Lung (tissue), 12 donors: Measurements from ENCODE around the gene EIF6. TPM values are rescaled to one million over a fixed set of nuclear protein-coding genes. Genes with fewer than 3 reads are reported as not detected.

Experiments used
- ATAC-seq: fragments of 200-7000 bp; cut with Tn5 transposase; one replicate; pipeline ENCODE4 v1.9.1; 2020; ENCODE audit warnings: moderate number of reproducible peaks; ENCODE audit not compliant: insufficient read depth, low FRiP score
- DNase-seq, 3 donors: peaks; one replicate each; pipeline ENCODE4 v3.0.0-alpha.2; 2013 to 2017
- H3K27ac ChIP-seq, 2 donors: one replicate each; pipeline ENCODE4 v1.5.1; 2013; ENCODE audit warnings: mild to moderate bottlenecking in 2 of 2, moderate library complexity in 2 of 2, control low read depth in 1 of 2, inconsistent platforms in 1 of 2, low read depth in 1 of 2, low read length in 1 of 2
- H3K27me3 ChIP-seq, 3 donors: one replicate each; pipeline ENCODE4 v1.5.1; 2013; ENCODE audit warnings: low read length in 2 of 3; ENCODE audit not compliant: control insufficient read depth in 3 of 3, insufficient read depth in 3 of 3
- H3K36me3 ChIP-seq, 4 donors: one replicate each; pipeline ENCODE4 v1.5.1; 2013; ENCODE audit warnings: low read length in 4 of 4, mild to moderate bottlenecking in 1 of 4, moderate library complexity in 1 of 4; ENCODE audit not compliant: control insufficient read depth in 4 of 4, insufficient read depth in 4 of 4
- H3K4me1 ChIP-seq, 5 donors: one replicate each; pipeline ENCODE4 v1.5.1; 2013; ENCODE audit warnings: low read length in 5 of 5, mild to moderate bottlenecking in 2 of 5, moderate library complexity in 1 of 5; ENCODE audit not compliant: control insufficient read depth in 5 of 5, insufficient read depth in 5 of 5
- H3K4me3 ChIP-seq: one replicate; pipeline ENCODE4 v1.5.1; 2013; ENCODE audit warnings: mild to moderate bottlenecking, control low read depth, moderate library complexity
- H3K9ac ChIP-seq, 2 donors: one replicate each; pipeline ENCODE4 v1.5.1; 2013; ENCODE audit warnings: low read length in 2 of 2, control low read depth in 1 of 2; ENCODE audit not compliant: insufficient read depth in 1 of 2
- H3K9me3 ChIP-seq, 4 donors: one replicate each; pipeline ENCODE4 v1.5.1; 2013; ENCODE audit warnings: low read length in 3 of 4, mild to moderate bottlenecking in 1 of 4, moderate library complexity in 1 of 4; ENCODE audit not compliant: control insufficient read depth in 4 of 4, insufficient read depth in 3 of 4
- CTCF ChIP-seq: IDR thresholded peaks from 2 replicates; pipeline ENCODE4 v1.5.1; 2012; ENCODE audit warnings: mild to moderate bottlenecking; ENCODE audit errors: control extremely low read depth, extremely low read depth
- WGBS, 2 donors: extraction: QIAGEN DNeasy Blood & Tissue Kit; methylation state at CpG; one replicate each; pipeline ENCODE4 v1.1.7; 2013; 5-methylcytosine and 5-hydroxymethylcytosine counted together
- polyA plus RNA-seq, 2 donors: library from polyadenylated mRNA; stranded (reverse); fragments of 200-250 nt; gene quantifications; one replicate each; pipeline ENCODE4 v1.2.1, GENCODE V29; 2013
- total RNA-seq, 2 donors: library from RNA; depleted of rRNA in 1 of 2; stranded (reverse); fragments of >200 nt in 1 of 2; gene quantifications; one replicate each; pipeline ENCODE4 v1.2.1, GENCODE V29; 2014 to 2021
- donor health status: control.
- donor health status: control.
- donor health status: Bipolar disorder and iron deficiency.
- donor health status: healthy.
- donor health status: DM: yes; HTN: yes; CAD: no.

Gene EIF6
- total and polyA plus RNA-seq, 4 donors: 47.8 to 191 (median 118) TPM

- H3K9me3 ChIP-seq: no peaks in the 10 kb centered on the region
- no peak for TF ChIP-seq CTCF
- no peaks in the 10 kb centered on the region for H3K27me3 ChIP-seq
- WGBS, 2 donors: 88 to 93% methylated on average over 19 of the region's 19 CpGs
- H3K4me3 ChIP-seq: no peak overlapping the region
- no peaks in the 10 kb centered on the region for H3K4me1 ChIP-seq
- DNase-seq: no peak
- no peak for ATAC-seq
- peak overlapping the region in 1 of 2 donors; percentile 16 for H3K27ac ChIP-seq
- no peak overlapping the region for H3K9ac ChIP-seq
- peaks cover 0 to 38% (median 4%) of the 10 kb centered on the region in 4 donors for H3K36me3 ChIP-seq
Observed at GRCh38 chr20:35270021-35270902, 14.3 kb downstream of the EIF6 start.

- H3K27ac ChIP-seq: no peak overlapping the region
- DNase-seq (peak; percentile 51 to 70 (median 63)), ATAC-seq (no peak)
- peaks cover 0 to 5% (median 0%) of the 10 kb centered on the region in 5 donors for H3K4me1 ChIP-seq
- no peaks in the 10 kb centered on the region for H3K9me3 ChIP-seq
- WGBS, 2 donors: 58 to 71% methylated on average over 14 of the region's 14 CpGs
- TF ChIP-seq CTCF: peak; percentile 43
- H3K36me3 ChIP-seq: peaks cover 0 to 32% (median 4%) of the 10 kb centered on the region in 4 donors
- no peak overlapping the region for H3K9ac ChIP-seq
- H3K27me3 ChIP-seq: no peaks in the 10 kb centered on the region
- no peak overlapping the region for H3K4me3 ChIP-seq
Observed at GRCh38 chr20:35269055-35269781, 15.4 kb downstream of the EIF6 start.

- H3K4me3 ChIP-seq: no peak overlapping the region
- peaks cover 0 to 16% (median 9%) of the 10 kb centered on the region in 5 donors for H3K4me1 ChIP-seq
- 95 to 96% methylated on average over 16 of the region's 16 CpGs for WGBS, 2 donors
- no peak overlapping the region for H3K27ac ChIP-seq
- H3K27me3 ChIP-seq: no peaks in the 10 kb centered on the region
- H3K9me3 ChIP-seq: no peaks in the 10 kb centered on the region
- peaks cover 0 to 27% (median 3%) of the 10 kb centered on the region in 4 donors for H3K36me3 ChIP-seq
- no peak for ATAC-seq
- TF ChIP-seq CTCF: no peak
- no peak for DNase-seq
- no peak overlapping the region for H3K9ac ChIP-seq
Observed at GRCh38 chr20:35267092-35267491, 17.5 kb downstream of the EIF6 start.
